ENCODE data around the gene SSTR5.

Gene SSTR5

DNA sequence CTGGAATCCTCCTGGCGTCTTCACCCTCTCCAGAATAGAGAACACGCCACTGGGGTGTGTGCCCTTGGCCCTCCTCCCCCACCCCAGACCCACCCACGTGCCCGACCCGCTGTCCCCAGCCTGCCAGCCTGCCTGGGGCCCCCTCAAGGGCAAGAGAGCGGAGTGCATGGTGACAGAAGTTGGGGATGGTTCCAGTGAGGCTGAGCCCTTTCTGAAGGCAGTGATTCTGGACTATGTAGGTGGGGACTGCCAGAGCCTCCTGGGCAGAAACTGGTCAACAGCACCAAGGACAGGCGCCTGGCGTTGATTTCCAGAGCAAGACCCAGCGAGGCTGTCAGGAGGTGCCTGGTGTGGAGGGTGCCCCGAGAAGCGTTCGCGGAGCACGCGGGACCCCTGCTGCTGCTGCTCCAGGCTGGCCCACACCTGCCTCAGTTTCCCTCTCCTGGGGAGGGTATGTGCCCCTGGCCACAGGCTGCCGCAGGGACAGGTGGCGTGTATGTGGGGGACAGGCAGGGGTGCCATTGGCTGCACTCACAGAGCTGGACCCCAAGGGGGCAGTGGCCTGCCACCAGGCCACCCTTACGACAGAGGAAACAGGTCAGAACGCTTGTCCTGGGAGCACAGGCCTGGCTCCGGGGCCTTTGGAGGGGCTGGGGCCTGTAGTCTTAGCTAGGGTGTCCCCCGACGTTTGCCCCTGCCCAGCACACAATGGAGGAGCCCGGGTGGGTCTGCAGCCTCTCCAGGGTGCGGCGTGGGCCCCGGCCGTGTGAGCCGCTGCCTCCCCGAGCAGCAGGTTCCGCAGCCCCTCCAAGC lies 1.2 kb downstream of the SSTR5 start:
- CTCF ChIA-PET = interaction anchor here (5.4 kb wide), 1 partner anchor 18 kb away, joined by 39 read pairs; no protein-coding TSS in a partner anchor
- TF ChIP-seq, protein P1, sequence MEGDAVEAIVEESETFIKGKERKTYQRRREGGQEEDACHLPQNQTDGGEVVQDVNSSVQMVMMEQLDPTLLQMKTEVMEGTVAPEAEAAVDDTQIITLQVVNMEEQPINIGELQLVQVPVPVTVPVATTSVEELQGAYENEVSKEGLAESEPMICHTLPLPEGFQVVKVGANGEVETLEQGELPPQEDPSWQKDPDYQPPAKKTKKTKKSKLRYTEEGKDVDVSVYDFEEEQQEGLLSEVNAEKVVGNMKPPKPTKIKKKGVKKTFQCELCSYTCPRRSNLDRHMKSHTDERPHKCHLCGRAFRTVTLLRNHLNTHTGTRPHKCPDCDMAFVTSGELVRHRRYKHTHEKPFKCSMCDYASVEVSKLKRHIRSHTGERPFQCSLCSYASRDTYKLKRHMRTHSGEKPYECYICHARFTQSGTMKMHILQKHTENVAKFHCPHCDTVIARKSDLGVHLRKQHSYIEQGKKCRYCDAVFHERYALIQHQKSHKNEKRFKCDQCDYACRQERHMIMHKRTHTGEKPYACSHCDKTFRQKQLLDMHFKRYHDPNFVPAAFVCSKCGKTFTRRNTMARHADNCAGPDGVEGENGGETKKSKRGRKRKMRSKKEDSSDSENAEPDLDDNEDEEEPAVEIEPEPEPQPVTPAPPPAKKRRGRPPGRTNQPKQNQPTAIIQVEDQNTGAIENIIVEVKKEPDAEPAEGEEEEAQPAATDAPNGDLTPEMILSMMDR (IDR thresholded peaks at IDR 0.05; ENCODE audit: insufficient read depth, low read length, missing control alignments) = no peak
- POLR2A ChIA-PET = no interaction called here
- no peak for DNase-seq (ENCODE audit: low read depth, low spot score)
- no peak overlapping the region for H3K4me3 ChIP-seq (ENCODE audit: low read depth, low read length)

DNA sequence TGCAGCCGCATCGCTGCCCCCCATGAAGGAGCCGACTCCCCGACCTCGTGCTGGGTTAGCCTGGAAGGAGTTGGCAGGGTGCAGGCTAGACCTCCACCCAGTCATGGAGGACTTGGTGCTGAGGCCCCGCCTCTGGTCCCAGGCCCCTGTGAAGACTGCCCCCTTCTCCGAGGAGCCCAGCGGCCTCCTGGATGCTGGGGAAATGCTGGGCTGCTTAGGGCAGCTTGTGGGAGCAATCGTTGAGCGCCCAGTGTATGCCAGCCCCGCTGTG lies 1.8 kb downstream of the SSTR5 start:
- no peak for DNase-seq (ENCODE audit: low read depth, low spot score)
- TF ChIP-seq, protein P1 (IDR thresholded peaks at IDR 0.05; ENCODE audit: insufficient read depth, low read length, missing control alignments) = no peak
- POLR2A ChIA-PET = no interaction called here
- no peak overlapping the region for H3K4me3 ChIP-seq (ENCODE audit: low read depth, low read length)
- CTCF ChIA-PET = no interaction called here

GRCh38 chr16:1075546-1075945 lies 3.0 kb downstream of the SSTR5 start:
- H3K4me3 ChIP-seq (ENCODE audit: low read depth, low read length) = no peak overlapping the region
- TF ChIP-seq, protein P1 (IDR thresholded peaks at IDR 0.05; ENCODE audit: insufficient read depth, low read length, missing control alignments) = no peak
- ChIA-PET POLR2A (no interaction called here), CTCF (no interaction called here)
- no peak for DNase-seq (ENCODE audit: low read depth, low spot score)

GRCh38 chr16:1076801-1077576 lies 4.4 kb downstream of the SSTR5 start:
- ChIA-PET CTCF (interaction anchor here (1.5 kb wide), 1 partner anchor 19 kb away, joined by 7 read pairs; no protein-coding TSS in a partner anchor), POLR2A (no interaction called here)
- TF ChIP-seq, protein P1 (IDR thresholded peaks at IDR 0.05; ENCODE audit: insufficient read depth, low read length, missing control alignments) = no peak

GRCh38 chr16:1077877-1078578 lies 5.5 kb downstream of the SSTR5 start:
- no peak for DNase-seq (ENCODE audit: low read depth, low spot score)
- TF ChIP-seq, protein P1 (IDR thresholded peaks at IDR 0.05; ENCODE audit: insufficient read depth, low read length, missing control alignments) = no peak
- CTCF ChIA-PET = interaction anchor here (1.5 kb wide), 1 partner anchor 20 kb away, joined by 7 read pairs; no protein-coding TSS in a partner anchor
- H3K4me3 ChIP-seq (ENCODE audit: low read depth, low read length) = no peak overlapping the region
- POLR2A ChIA-PET = no interaction called here

More at GRCh38 chr16:1076801-1077576, 4.4 kb downstream of the SSTR5 start:
- DNase-seq (ENCODE audit: low read depth, low spot score) = no peak
- H3K4me3 ChIP-seq (ENCODE audit: low read depth, low read length) = no peak overlapping the region

DNA sequence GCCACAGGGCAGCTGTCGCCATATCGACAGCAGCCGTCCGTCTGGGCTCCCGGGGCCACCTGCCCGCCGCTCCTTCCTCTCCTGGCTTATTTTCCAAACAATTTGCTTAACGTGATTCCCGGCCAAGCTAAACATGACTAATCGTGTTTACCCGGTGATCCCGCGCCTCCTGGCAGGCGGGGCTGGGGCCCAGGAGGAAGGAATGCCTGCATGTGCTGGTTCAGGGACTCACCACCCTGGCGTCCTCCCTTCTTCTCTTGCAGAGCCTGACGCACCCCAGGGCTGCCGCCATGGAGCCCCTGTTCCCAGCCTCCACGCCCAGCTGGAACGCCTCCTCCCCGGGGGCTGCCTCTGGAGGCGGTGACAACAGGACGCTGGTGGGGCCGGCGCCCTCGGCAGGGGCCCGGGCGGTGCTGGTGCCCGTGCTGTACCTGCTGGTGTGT lies 6.1 kb downstream of the SSTR5 start:
- CTCF ChIA-PET = no interaction called here
- TF ChIP-seq, protein P1 (IDR thresholded peaks at IDR 0.05; ENCODE audit: insufficient read depth, low read length, missing control alignments) = no peak
- DNase-seq (ENCODE audit: low read depth, low spot score) = no peak
- POLR2A ChIA-PET = no interaction called here
- no peak overlapping the region for H3K4me3 ChIP-seq (ENCODE audit: low read depth, low read length)
